Endometrial microvascular endothelial cells (primary cell): ENCODE data around the gene ADCY7. TPM values are rescaled to one million over a fixed set of nuclear protein-coding genes. Genes with fewer than 3 reads are reported as not detected.

Experiments used
- in situ Hi-C: cut with HindIII; loops from 2 replicates; pipeline ENCODE4 v1.10.0; 2017; ENCODE audit warnings: low sequenced_read_pairs, low pct_unique_long_range_greater_than_20kb; ENCODE audit errors: inconsistent ontology term
- total RNA-seq: library from RNA; depleted of rRNA; stranded (reverse); fragments of >200 nt; gene quantifications from one replicate; pipeline ENCODE4 v1.2.3, GENCODE V29; 2015; ENCODE audit errors: inconsistent ontology term

Gene ADCY7
- total RNA-seq, 1 donor from 2014 or later: 8.0 TPM

DNA sequence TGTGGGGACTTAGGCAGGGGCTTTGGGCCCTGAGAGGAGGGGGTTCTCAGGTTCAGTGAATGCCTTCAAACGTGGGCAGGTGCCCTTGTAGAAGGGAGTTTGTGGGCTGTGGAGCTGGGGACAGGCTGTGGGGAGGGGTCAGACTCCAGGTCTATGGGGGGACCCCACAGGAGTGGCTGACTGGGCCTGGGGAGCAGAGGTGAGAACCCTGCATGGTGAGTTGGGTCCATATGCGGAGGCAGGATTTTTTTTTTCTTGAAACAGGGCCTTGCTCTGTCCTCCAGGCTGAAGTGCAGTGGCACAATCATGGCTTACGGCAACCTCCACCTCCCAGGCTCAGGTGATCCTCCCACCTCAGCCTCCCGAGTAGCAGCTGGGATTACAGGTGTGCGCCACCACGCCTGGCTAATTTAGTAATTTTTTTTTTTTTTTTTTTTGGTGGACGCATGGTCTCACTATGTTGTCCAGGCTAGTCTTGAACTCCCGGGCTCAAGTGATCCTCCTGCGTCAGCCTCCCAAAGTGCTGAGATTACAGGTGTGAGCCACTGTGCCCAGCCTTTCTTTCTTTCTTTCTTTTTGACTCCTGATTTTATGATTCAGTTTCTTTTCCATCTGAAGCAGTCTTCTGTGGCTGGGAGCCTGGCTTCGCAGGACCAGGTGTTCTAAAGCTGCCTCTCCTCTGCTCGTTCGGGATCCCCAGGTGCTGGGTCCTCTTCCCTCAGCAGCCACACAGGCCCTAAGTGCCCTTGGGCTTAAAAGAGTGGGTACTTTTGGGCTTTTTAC lies 19.0 kb upstream of the ADCY7 start:
- in situ Hi-C loops: no loop called here

DNA sequence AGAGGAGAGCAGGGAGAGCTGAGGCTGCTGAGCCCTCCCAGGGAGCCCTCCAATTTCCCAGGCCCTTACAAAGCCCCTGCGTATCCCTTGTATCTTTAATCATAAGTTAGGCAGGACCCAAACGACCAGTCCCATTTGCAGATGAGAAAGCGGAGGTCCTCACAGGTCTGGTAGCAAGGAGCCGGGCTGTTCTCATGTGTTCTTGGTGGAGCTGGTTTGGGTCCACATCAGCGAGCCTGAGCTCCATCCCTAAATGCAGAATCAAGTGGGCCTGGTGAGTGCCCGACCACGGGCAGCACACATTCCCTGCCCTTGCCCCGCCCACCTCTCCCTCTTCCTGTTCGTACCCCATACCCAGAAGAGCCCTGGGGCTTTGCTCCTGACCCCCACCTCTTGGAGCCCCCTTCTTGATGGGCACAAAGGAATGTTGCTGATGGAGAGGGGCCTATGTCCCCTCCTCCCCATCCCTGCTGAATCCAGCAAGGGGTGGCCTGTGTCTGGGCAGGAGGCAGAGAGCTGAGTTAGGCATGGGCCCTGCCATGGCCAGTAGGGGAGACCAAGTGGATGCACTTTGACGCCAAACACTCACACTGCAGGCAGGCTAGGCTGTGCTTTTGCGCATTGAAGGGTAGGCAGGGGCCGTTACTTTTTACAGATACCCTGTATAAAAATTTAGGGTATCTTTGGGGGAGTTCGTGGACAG lies 18.3 kb upstream of the ADCY7 start:
- in situ Hi-C loops: no loop called here

DNA sequence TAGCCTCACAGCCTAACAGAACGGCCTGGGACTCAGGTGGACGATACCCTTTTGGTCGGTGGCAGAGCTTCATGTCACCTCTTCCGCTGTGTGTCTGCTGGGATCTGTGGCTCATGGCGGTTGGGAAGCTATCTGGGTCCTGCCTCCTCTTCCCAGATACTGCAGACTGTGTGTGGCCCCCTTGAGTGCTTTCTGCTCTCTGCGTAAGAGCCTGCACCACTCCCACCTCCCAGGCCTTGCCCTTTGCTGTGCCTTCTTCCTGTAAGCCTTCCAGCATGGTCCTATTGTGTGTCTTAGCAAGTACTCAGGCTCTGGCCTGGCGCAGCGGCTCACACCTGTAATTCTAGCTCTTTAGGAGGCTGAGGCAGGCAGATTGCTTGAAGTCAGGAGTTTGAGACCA lies 17.5 kb upstream of the ADCY7 start:
- in situ Hi-C loops: no loop called here

DNA sequence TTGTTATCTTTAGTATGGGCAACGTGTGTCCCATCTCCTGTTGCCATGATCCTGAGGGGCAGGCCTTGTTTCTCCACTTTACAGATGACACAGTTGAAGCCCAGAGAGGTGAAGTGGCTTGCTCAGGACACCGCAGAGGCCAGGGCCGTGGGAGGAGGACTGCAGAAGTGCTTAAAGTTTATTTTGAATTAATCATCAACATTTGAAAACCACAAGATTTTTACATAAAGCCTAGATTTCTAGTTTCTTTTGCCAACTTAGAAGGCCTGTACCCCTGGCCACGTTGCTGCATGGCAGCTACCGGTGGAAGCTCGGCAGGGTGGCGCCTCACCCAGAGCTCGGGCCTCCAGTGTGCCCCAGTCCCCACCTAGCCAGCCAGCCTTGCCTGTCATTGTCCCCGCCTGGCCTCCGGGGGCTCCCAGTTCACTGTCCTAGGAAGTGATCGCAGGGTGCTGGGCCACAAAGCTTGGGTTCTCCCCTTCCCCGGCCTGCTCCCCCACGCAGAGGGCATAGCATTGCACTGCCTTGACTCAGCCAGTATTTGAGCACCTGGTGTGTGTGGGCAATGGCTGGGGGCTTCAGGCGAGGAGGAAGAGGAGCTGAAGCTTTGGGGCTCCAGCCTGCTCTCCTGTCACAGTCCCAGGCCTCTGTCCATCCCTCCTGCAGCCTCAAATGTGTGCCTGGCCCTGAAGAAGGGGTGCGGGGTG lies 14.8 kb upstream of the ADCY7 start:
- in situ Hi-C loops: no loop called here

DNA sequence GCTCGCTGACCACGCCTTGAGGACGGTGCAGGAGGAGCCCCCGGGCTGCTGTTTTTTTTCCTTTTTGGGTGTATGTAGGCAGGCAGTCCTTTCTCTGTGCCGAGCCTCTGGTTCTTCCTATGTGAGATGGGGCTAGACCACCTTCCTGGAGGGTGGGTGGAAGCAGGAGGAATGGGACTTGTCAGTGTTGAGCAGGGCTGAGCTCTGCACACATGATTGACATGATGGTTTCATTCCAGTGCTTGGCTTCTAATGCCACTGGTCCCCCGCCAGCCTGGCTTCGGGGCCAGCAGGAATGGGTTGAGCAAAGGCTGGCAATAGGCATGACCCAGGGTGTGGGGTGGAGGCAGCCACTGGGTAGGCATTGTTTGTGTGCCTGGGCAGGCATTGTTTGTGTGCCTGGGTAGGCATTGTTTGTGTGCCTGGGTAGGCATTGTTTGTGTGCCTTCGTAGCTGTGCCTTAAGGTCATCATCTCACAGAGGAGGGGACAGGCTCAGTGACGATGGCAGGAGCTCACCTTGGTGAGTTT lies 14.2 kb upstream of the ADCY7 start:
- in situ Hi-C loops: no loop called here

DNA sequence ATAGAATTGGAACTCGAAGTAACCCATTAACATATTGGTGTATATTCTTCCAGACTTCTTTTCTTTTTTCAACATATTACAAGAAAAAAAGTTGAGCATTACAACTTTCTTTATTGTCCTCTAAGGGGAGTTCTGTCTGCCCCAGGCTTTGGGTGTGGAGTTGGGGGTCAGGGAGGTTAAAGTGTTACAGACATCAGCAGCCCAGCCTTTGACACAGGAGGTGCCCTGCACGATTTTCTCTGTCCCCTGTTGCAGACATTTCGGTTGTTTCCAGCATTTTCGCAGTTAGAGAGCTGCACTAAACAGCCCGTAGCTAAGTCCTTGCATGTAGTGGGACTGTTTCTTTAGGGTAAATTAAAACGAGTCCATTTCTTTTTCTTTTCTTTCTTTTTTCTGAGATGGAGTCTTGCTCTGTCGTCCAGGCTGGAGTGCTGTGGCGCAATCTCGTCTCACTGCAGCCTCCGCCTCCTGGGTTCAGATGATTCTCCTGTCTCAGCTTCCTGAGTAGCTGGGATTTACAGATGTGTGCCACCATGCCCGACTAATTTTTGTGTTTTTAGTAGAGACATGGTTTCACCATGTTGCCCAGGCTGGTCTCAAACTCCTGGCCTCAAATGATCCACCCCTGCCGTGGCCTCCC lies 13.4 kb upstream of the ADCY7 start:
- in situ Hi-C loops: no loop called here

DNA sequence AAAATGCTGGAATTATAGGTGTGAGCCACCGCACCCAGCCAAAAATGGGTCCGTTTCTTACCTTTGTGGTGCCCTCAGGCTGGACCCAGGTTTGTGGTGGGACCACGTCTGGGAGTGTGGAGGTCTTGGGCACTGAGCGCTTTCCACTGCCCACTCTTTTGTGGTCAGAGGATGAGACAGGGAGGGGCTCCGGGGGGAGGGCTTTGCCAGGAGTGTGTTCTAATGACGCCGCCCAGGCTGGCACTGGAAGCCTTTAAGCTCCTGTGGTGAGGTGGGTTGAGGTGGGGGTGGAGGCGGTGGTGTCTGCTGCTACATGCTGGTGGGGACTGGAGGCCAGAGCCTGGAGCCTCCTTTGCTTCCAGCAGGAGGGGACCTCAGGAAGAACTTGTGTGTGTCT lies 12.8 kb upstream of the ADCY7 start:
- in situ Hi-C loops: no loop called here

DNA sequence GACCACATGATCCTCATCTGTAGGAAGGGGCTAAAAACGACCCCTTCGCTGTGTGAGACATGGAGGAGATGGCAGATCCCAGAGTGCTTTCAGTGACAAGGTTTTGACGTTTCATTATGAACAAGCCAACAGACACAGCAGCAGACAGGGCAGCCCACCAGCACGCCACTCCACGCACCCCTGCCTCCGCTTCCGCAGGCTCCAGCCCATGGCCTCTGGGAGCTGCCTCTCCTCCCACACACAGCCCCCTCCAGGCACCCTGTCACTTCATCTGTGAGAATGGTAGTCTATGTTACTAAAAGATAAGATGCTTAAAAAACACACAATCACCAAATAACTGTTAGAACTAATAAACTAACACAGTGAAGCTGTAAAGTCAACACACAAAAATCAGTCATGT lies 12.3 kb upstream of the ADCY7 start:
- in situ Hi-C loops: no loop called here

DNA sequence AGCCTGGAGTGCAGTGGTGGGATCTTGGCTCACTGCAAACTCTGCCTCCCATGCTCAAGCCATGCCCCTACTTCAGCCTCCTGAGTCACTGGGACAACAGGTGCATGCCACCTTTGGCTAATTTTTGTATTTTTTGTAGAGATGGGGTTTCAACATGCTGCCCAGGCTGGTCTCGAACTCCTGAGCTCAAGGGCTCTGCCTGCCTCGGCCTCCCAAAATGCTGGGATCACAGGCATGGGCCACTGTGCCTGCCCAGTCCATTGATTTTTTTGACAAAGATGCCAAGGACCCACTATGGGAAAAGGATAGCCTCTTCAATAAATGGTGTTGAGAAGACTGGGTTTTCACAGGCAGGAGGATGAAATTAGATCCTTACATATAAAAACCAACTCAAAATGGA lies 10.8 kb upstream of the ADCY7 start:
- in situ Hi-C loops: no loop called here

DNA sequence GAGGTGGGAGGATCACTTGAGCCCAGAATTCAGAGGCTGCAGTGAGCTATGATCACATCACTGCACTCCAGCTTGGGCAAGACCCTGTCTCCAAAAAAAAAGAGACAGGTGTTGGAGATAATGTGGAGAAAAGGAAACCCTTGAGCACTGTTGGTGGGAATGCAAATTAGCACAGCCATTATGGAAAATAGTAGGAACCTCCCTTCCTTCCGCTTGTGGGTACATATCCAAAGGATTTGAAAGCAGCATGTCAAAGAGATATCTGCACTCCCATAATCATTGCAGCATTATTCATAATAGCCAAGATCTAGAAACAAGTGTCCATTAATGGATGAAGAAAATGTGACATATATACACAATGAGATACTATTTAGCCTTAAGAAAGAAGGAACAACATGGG lies 9.7 kb upstream of the ADCY7 start:
- in situ Hi-C loops: no loop called here

DNA sequence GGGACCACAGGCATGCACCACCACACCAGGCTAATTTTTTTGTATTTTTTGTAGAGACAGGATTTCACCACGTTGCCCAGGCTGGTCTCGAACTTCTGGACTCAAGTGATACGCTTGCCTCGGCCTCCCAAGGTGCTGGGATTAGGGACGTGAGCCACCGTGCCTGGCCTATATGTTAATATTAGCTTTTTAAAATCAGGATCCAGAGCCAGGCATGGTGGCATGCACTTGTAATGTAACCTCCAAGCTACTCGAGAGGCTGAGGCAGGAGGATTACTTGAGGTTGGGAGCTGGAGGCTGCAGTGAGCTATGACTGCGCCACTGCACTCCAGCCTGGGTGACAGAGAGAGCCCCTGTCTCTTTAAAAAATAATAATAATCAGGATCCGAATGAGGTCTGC lies 8.5 kb upstream of the ADCY7 start:
- in situ Hi-C loops: no loop called here

DNA sequence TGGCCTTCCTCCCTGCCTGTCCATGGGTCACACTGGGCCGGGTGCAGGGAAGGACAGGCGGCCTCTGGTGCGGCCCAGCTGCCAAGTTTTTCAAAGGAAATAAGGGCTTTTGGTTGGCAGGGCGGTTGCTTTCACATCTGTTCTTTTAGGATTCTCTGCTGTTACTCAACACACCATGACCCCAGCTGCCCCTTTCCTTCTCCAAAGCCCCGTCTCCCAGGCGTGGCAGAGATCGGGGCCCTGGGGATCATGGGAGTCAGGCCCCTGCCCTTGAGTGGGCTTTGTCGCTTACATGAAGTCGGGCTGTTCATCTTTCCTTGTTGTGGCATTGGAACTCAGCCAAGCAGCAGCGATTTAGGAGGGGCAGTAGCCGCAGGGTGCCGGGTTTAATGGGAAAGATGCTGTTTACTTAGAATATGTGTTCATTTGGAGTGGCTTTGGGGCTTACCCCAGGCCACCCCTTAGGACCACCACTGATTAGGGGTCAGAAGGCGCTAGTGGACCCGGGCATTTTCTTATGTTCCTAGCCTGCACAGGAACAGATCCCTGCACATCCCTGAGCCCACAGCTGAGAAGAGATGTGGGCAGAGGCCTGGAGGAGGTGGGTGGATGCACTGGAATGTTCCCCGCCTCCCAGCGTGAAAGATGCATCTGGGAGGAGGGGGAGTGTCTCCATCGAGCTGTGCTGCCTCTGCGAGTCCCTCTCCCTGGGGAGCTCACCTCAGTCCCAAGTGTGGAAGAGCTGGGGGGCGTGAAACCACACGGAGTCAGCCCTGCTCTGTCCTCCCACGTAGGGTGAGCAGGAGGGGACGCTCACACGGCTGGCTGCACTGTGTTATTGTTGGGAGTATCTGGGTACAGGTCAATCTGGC lies 6.8 kb upstream of the ADCY7 start:
- in situ Hi-C loops: no loop called here

DNA sequence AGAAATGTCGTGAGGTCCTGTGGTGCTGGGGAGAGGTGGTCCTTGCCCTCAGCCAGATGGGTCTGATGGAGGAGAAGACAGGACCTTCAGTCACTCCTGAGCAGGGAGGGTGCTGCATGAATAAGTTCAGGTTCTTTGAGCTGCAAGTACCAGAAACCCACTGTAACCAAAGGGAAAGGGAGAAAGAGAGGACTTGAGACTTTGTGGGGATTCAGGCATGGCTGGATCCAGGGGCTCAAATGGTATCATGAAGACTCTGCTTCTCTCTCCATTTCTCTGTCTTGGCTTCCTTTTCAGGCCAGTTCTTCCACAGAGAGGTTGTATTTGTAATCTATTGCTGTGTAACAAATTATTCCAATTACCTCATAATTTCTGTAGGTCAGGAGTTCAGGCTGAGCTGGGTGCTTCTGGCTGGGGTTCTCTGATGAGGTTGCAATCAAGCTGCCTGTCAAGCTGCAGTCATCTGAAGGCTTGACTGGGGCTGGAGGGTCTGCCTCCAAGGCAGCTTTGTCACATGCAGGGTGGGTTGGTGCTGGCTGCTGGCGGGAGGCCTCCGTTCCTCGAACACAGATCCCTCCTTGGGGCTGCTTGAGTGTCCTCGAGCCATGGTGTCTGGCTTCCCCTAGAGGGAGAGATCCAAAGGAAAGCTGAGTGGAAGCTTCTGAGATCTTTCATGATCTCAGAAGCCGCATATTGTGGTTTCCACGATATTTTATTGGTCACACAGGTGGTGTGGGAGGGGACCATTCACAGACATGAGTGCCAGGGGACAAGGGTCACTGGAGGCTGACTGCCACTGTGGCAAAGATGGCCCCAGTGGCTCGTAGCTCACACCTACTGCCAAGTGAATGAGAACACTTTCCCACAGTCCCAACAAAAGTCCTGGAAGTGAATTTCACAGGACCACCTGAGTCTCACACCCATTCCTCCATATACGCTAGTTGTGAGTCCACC lies 5.9 kb upstream of the ADCY7 start:
- in situ Hi-C loops: no loop called here

DNA sequence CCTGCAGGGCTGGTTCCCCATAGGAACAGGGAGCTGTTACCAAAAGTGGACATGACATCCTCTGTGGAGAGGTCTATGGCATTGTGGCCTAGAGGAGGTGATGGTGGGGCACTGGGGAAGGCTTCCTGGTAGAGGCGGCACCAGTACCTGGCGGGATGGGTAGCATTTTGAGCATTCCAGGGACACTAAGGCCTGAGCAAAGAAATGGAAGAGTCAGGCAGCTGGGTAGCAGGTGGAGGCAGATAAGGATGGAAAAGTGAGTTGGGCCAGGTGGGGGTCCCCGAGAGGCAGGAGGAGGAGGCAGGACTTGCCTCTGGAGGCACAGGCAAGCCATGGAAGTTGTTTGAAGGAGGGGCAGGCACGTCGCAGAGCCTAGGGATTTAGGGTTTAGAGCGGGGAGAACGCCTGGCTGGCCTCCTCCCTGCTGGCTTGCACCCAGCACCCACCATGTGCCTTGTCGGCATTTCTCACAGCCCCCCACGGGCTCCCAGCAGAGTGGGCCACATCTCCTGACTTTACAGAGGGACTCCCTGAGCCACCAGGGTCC lies 5.1 kb upstream of the ADCY7 start:
- in situ Hi-C loops: no loop called here

DNA sequence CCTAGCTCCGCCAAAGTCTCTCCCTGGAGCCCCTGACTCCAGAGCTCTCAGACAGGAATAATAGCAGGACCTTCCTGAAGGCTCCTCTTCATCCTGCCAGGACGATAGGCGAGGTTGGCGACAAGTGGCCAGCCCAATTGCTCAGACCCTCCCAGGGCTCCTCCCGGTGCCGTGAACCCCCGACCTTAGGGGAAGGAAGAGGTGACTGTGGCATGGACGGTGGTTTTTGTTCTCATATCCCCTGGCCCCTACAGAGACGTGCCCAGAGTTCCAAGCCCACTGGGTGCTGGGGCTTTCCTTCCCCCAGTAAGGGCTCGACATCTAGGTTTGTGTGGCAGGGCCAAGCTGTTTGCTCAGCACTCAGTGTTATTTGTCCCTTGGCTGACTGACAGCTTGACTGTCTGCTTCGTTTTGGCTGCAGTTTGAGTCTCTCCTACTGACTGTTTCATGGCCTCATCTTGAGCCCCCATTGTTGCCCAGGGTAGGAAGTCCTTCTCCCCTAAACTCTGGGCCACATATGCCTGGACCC lies 4.6 kb upstream of the ADCY7 start:
- in situ Hi-C loops: no loop called here

DNA sequence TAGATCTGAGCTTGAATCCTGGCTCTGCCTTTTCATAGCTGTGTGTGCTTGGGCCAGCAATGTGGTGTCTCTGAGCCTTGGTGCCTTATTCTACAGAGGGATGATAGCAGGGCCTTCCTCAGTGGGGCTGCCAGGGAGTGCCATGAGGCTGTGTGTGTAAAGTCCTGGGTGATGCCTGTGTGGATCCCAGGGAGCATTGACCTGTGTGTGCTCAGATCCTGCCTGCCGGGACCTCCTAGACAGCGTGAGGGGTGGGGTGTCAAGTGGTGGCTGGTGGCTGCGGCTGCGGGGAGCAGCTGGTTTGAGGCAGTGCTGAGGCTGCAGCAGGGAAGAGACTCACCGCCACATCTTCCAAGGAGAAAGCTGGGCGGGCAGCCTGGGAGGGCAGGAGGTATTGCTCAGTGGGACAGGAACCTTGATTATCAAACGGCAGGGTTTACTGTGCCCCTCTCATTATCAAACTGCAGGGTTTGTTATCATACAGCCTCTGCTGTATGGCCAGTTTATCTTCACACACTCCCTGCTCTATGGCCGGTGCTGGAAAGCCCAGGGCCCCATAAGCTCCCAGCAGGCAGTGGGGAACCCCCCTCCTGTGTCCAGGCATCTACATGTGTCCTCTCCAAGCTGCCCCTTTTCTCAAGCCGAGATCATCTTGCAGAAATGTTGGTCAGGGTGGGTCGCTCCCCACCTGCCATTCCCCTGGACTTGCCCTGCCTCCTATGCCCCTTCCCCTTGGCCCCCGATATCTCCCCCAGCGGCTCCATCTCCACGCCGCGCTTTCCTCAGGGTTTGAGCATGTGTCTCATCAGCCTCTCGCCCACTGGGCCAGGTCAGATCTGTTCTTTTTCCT lies 3.1 kb upstream of the ADCY7 start:
- in situ Hi-C loops: no loop called here
